Activated T-cell treated with anti-CD3 and anti-CD28 coated beads, Interleukin-2, amount 50 U/mL, for 72 hours (primary cell): Measurements from ENCODE around the gene SUPT4H1. TPM values are rescaled to one million over a fixed set of nuclear protein-coding genes. Genes with fewer than 3 reads are reported as not detected.
"Not testable (repeated sequence)": the region's sequence is repeated elsewhere in the genome, so short reads cannot be mapped to it uniquely, and the experiment has no call there.

Experiments used
- ATAC-seq, 2 donors: fragments of 150-1000 bp; cut with Tn5 transposase; replicated peaks in 1 of 2; 2 replicates each; pipeline ENCODE4 v1.10.0; 2021; ENCODE audit warnings: moderate library complexity in 2 of 2, mild to moderate bottlenecking in 1 of 2
- DNase-seq, 2 donors: peaks; one replicate each; pipeline ENCODE4 v3.0.0; 2021 to 2022; ENCODE audit warnings: mixed read lengths in 1 of 2
- H3K27ac Mint-ChIP-seq: one replicate; pipeline ENCODE4 v1.8.0; 2022; ENCODE audit warnings: mild to moderate bottlenecking, moderate library complexity, mixed read lengths
- H3K27me3 Mint-ChIP-seq: one replicate; pipeline ENCODE4 v1.8.0; 2022; ENCODE audit warnings: low read depth, mixed read lengths
- H3K36me3 Mint-ChIP-seq, 2 donors: one replicate each; pipeline ENCODE4 v1.8.0; 2022; ENCODE audit warnings: mixed read lengths in 2 of 2, mild to moderate bottlenecking in 1 of 2; ENCODE audit not compliant: insufficient read depth in 2 of 2
- H3K4me1 Mint-ChIP-seq: one replicate; pipeline ENCODE4 v1.8.0; 2022; ENCODE audit warnings: low read depth, mixed read lengths
- H3K4me3 Mint-ChIP-seq, 2 donors: one replicate each; pipeline ENCODE4 v1.8.0; 2022; ENCODE audit warnings: mild to moderate bottlenecking in 2 of 2, mixed read lengths in 2 of 2, moderate library complexity in 2 of 2
- H3K9me3 Mint-ChIP-seq, 2 donors: one replicate each; pipeline ENCODE4 v1.8.0; 2022; ENCODE audit warnings: mixed read lengths in 2 of 2
- total RNA-seq, 2 donors: library from RNA; stranded (reverse); gene quantifications; one replicate each; pipeline ENCODE4 v1.2.3, GENCODE V29; 2022

Gene SUPT4H1
- 100 to 1,000 TPM; 101 to 110 TPM for total RNA-seq

- peak; percentile 92 to 95 for ATAC-seq
- peaks cover 55% of the 10 kb centered on the region for H3K4me1 Mint-ChIP-seq
These were observed at the start of gene SUPT4H1 for GRCh38 chr17:58351831-58352595. TSS of gene SUPT4H1 (minus strand) at chr17:58352201. CDS start at chr17:58352135, 66 bp downstream.

GRCh38 chr17:58401287-58401686, 49.3 kb upstream of the SUPT4H1 start:
- ATAC-seq (no peak), DNase-seq (no peak)
- Mint-ChIP-seq H3K4me3 (no peak overlapping the region), H3K4me1 (peaks cover 11% of the 10 kb centered on the region), H3K27ac (no peak overlapping the region), H3K9me3 (no peaks in the 10 kb centered on the region), H3K27me3 (no peaks in the 10 kb centered on the region), H3K36me3 (no peaks in the 10 kb centered on the region)

More at GRCh38 chr17:58351831-58352595, at the start of gene SUPT4H1:
- Mint-ChIP-seq H3K27me3 (no peaks in the 10 kb centered on the region), H3K9me3 (no peaks in the 10 kb centered on the region), H3K27ac (peak within 1 kb of the TSS; percentile 97), H3K4me3 (peak within 1 kb of the TSS; percentile 99 to 100), H3K36me3 (peaks cover 25 to 36% of the 10 kb centered on the region in 2 donors)
- peak; percentile 93 to 94 for DNase-seq

DNA sequence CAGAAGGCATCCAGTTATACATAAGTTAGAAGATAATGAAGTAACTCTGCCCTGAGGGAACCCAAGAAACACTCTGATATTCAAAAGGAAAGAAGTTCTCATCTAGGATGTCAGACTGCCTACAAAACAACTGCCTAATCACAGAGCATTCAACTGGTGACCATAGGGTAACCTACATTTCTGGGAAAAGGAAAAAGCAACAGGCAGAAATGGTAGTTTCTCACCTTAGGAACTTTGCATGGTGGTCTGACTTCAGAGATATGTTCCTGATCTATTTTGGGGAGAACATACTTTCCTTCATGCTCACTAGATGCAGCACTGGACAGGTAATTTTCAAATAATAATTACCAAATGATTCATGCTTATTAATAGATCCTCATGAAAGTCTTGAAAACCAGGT, 48.8 kb upstream of the SUPT4H1 start:
- Mint-ChIP-seq H3K4me3 (no peak overlapping the region), H3K4me1 (peaks cover 11% of the 10 kb centered on the region), H3K27me3 (no peaks in the 10 kb centered on the region), H3K9me3 (no peaks in the 10 kb centered on the region), H3K36me3 (no peaks in the 10 kb centered on the region), H3K27ac (no peak overlapping the region)
- DNase-seq, result no peak
- ATAC-seq, result no peak

DNA sequence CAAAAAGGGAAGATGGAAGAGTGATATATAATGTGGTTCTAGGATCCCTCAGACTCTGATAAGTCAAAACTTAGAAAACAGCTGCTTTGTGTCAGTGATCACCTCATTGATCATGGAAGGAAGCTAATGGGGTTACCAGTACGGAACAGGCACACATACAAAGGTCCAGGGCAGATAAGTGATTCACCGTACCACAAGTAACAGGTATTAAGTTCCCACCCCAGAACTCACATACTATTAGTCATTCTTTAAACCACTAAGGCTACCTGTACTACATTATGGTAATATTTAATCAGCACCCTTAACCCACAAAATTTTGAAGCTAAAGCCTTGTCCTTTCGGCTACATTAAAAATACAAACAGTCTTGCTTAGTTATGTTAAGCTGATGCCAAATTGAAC, 48.0 kb upstream of the SUPT4H1 start:
- no peak overlapping the region for H3K4me3 Mint-ChIP-seq
- H3K27me3 Mint-ChIP-seq, result no peaks in the 10 kb centered on the region
- no peak for ATAC-seq
- H3K4me1 Mint-ChIP-seq, result peaks cover 11% of the 10 kb centered on the region
- no peak for DNase-seq
- H3K36me3 Mint-ChIP-seq, result no peaks in the 10 kb centered on the region
- no peaks in the 10 kb centered on the region for H3K9me3 Mint-ChIP-seq
- no peak overlapping the region for H3K27ac Mint-ChIP-seq

- Mint-ChIP-seq H3K27ac (no peak overlapping the region), H3K36me3 (no peaks in the 10 kb centered on the region), H3K9me3 (no peaks in the 10 kb centered on the region), H3K4me1 (peaks cover 18% of the 10 kb centered on the region), H3K27me3 (no peaks in the 10 kb centered on the region), H3K4me3 (no peak overlapping the region)
- ATAC-seq (no peak), DNase-seq (no peak)
These were observed 46.7 kb upstream of the SUPT4H1 start for GRCh38 chr17:58398574-58399266.

GRCh38 chr17:58397421-58397820, 45.4 kb upstream of the SUPT4H1 start:
- not testable (repeated sequence) for DNase-seq, H3K4me3 Mint-ChIP-seq, H3K9me3 Mint-ChIP-seq, H3K27ac Mint-ChIP-seq, H3K27me3 Mint-ChIP-seq, H3K36me3 Mint-ChIP-seq, ATAC-seq
- H3K4me1 Mint-ChIP-seq, result peaks cover 17% of the 10 kb centered on the region

DNA sequence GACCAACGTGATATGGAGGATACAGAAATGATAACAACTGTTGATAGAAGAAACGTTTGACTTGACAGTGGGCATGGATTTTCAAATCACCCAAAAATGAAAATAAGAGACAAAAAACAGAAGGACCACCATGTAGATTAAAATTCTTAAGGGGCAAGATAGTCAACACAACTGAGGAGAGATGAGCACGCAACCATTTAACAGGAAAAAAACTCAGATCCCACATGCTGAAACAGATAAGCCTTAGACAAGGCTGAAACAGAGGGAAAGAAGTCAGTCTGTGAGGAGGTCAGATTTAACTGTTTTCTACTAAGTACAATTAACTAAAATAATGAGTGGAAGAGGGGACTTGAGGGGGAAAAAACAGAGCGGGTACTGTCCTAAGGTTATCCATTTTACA, 44.2 kb upstream of the SUPT4H1 start:
- no peak for ATAC-seq
- Mint-ChIP-seq H3K4me3 (no peak overlapping the region), H3K9me3 (no peaks in the 10 kb centered on the region), H3K4me1 (peaks cover 7% of the 10 kb centered on the region), H3K36me3 (no peaks in the 10 kb centered on the region), H3K27me3 (no peaks in the 10 kb centered on the region), H3K27ac (no peak overlapping the region)
- no peak for DNase-seq

GRCh38 chr17:58394534-58395223, 42.7 kb upstream of the SUPT4H1 start:
- Mint-ChIP-seq H3K4me3 (no peak overlapping the region), H3K27ac (no peak overlapping the region), H3K4me1 (peaks cover 7% of the 10 kb centered on the region), H3K27me3 (no peaks in the 10 kb centered on the region), H3K9me3 (no peaks in the 10 kb centered on the region), H3K36me3 (no peaks in the 10 kb centered on the region)
- DNase-seq (no peak), ATAC-seq (no peak)

DNA sequence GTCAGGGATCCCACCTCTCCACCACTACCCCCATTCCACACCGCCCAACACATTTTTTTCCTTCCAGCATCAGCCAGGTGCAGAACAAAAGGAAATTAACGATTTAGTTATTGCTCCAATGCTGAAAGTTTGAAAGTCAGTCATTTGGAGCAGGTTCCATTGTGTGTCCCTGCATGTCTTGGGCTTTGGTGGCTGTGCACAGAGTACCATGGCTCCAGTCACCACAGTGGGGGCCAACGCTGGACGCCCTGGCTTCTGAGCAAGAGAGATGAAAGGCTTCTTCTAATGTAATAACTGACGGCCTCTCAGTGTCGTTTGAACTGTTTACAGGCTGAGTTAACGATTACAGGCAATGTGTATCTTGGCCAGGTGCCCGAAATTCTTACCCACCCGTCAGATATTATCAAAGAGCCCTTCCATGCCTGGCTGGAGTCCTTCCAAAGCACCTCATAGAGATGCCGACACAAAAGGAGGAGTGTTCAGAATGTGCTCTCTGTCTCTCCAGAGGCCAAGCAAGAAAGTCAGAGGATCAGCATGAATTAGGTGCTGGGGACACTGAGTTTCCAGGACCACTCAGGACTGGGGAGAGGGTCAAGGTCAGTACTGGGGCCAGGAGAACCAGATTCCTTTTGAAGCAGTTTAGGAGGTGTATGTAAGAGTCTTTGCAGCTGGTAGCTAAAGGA, 39.4 kb upstream of the SUPT4H1 start:
- no peaks in the 10 kb centered on the region for H3K36me3 Mint-ChIP-seq
- H3K27me3 Mint-ChIP-seq, result no peaks in the 10 kb centered on the region
- ATAC-seq, result no peak
- H3K9me3 Mint-ChIP-seq, result no peaks in the 10 kb centered on the region
- H3K4me1 Mint-ChIP-seq, result peaks cover 25% of the 10 kb centered on the region
- H3K27ac Mint-ChIP-seq, result no peak overlapping the region
- H3K4me3 Mint-ChIP-seq, result no peak overlapping the region
- DNase-seq, result no peak

- Mint-ChIP-seq H3K4me3 (no peak overlapping the region), H3K4me1 (peaks cover 25% of the 10 kb centered on the region), H3K36me3 (no peaks in the 10 kb centered on the region), H3K27ac (no peak overlapping the region), H3K9me3 (no peaks in the 10 kb centered on the region), H3K27me3 (no peaks in the 10 kb centered on the region)
- DNase-seq (no peak), ATAC-seq (no peak)
These were observed 38.9 kb upstream of the SUPT4H1 start for GRCh38 chr17:58390884-58391283.

DNA sequence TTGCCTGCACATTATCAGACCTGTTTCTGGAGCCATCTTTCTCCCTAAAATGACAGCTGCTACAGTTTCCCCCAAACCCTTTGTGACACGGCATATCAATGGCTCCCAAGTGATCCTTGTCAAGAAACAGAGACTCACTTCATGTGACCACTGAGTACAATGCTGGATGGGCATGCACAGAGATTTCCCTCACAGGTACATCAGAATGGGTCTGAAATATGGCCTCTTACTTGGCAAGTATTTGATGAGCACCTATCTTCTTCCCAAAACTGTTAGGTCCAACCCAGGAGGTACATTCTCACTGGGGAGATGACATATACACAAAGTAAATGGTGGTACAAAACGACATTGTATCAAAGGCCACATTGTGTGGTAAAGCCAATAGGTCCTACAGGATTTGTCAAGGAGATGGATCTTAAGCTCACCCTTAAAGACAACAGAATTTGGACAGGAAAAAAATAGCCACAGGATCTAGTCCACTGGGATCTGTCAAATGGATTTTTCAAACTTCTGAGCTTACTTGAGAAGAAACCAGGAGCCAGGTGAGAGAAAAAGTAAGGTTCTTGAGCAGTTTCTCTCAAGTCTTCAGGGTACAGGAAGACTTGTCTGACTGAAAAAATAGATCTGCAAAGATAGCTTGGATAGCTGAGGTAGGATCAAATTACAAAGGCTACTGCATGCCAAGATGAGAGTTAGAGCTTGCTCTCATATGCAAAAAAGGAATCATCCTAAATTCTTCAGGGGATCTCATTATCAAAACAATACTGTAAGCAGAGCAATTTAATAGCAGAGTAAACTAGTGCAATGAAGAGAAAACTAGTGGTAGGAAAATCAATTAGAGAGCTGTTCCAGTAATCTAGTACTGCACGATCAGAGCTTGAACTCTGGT, 36.5 kb upstream of the SUPT4H1 start:
- H3K4me3 Mint-ChIP-seq, result peak overlapping the region in 1 of 2 donors; percentile 13
- no peak overlapping the region for H3K27ac Mint-ChIP-seq
- H3K9me3 Mint-ChIP-seq, result no peaks in the 10 kb centered on the region
- H3K27me3 Mint-ChIP-seq, result no peaks in the 10 kb centered on the region
- DNase-seq (no peak), ATAC-seq (no peak)
- peaks cover 32% of the 10 kb centered on the region for H3K4me1 Mint-ChIP-seq
- no peaks in the 10 kb centered on the region for H3K36me3 Mint-ChIP-seq

DNA sequence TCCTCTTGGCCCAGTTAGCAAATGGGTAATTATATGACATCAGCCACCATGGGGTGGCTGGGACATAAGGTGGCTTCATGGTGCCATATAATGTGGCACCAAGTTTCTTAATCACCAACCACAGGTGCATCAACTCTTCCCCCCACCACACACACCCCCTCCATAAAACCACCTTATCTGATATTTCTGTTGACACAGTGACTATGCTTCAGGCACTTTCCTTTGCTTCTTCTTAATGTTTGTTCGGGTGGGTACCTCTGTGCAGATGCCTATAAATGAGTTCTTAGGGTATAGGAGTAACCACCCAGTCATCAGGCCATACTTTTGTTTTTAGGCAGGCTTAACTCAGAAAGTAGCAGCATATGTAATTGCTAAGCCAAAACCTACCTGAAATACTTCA, 35.8 kb upstream of the SUPT4H1 start:
- Mint-ChIP-seq H3K4me1 (peaks cover 38% of the 10 kb centered on the region), H3K9me3 (no peaks in the 10 kb centered on the region), H3K4me3 (no peak overlapping the region), H3K36me3 (no peaks in the 10 kb centered on the region), H3K27ac (no peak overlapping the region), H3K27me3 (no peaks in the 10 kb centered on the region)
- peak; percentile 93 to 96 for ATAC-seq
- DNase-seq, result peak; percentile 40 to 47
